HG03575 (cell line): ENCODE measurements around the gene DDX42.
A peak's percentile ranks its signal among the peaks of the same experiment; 100 is the strongest.

Source experiments
- ATAC-seq: cut with Tn5 transposase; IDR thresholded peaks from one replicate; pipeline ENCODE4 v1.9.1; 2021; ENCODE audit not compliant: unreplicated experiment, insufficient number of reproducible peaks, low FRiP score; ENCODE audit errors: extremely low read depth

DDX42 gene, protein sequence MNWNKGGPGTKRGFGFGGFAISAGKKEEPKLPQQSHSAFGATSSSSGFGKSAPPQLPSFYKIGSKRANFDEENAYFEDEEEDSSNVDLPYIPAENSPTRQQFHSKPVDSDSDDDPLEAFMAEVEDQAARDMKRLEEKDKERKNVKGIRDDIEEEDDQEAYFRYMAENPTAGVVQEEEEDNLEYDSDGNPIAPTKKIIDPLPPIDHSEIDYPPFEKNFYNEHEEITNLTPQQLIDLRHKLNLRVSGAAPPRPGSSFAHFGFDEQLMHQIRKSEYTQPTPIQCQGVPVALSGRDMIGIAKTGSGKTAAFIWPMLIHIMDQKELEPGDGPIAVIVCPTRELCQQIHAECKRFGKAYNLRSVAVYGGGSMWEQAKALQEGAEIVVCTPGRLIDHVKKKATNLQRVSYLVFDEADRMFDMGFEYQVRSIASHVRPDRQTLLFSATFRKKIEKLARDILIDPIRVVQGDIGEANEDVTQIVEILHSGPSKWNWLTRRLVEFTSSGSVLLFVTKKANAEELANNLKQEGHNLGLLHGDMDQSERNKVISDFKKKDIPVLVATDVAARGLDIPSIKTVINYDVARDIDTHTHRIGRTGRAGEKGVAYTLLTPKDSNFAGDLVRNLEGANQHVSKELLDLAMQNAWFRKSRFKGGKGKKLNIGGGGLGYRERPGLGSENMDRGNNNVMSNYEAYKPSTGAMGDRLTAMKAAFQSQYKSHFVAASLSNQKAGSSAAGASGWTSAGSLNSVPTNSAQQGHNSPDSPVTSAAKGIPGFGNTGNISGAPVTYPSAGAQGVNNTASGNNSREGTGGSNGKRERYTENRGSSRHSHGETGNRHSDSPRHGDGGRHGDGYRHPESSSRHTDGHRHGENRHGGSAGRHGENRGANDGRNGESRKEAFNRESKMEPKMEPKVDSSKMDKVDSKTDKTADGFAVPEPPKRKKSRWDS

DNA sequence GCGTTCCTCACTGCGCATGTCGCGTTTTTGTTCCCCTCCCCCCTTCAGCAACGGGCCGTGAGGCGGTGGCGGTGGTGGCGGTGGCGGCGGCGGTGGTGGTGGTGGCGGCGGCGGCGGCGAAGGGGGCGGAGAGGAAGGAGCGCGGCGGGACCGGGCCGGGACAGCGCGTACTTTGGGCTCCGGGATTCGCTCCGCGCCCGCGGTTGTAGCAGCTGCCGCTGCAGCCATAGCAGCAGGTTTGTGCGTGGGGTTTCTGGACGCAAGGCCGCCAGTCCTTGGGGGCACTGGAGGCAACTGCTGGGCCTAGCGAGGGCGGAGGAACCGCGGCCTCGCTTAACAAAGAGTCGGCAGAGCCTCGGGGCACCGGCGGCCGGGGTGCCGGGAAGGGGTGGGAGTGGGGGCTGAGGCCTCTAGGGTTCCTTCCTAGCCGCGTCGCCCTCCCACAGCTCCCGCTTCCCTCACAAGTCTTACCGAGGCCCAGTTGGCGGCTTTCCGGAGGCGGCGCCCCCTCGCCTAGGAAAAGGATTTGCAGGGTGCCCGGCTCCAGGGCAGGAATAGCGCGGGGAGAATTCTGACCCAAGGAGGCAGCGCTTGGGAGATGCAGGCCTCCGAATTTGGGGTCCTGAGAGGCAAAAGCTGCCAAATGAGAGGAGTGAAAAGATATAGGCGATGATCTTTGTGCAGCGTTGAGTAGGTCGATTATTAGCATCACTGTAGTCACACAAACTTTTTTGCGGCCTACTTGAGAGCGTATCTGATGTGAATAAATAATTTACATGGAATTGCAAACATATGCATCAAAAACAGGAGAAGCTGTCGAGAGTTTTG is at the start of gene DDX42:
Gene DDX42, plus strand, starts transcription at position 30 of the 828 bp plus-strand sequence. CDS start 12,880 bp downstream, outside the sequence.
- ATAC-seq: no peak

DNA sequence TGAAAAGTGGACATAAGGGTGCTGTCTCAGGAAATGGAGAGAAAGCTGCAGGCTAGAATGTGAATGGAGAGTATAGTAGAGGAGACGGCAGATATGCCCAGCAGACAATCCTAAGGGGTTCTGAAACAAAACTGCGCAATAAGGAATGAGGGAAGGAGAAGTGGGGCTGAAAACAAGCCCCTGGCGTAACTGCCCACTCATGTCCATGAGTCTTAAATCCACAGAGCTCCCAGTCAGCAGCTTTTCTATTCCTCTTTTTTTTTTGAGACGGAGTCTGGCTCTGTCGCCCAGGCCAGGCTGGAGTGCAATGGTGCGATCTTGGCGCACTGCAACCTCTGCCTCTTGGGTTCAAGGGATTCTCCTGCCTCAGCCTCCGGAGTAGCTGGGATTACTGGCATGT is 38.3 kb upstream of the DDX42 start:
- no peak for ATAC-seq

DNA sequence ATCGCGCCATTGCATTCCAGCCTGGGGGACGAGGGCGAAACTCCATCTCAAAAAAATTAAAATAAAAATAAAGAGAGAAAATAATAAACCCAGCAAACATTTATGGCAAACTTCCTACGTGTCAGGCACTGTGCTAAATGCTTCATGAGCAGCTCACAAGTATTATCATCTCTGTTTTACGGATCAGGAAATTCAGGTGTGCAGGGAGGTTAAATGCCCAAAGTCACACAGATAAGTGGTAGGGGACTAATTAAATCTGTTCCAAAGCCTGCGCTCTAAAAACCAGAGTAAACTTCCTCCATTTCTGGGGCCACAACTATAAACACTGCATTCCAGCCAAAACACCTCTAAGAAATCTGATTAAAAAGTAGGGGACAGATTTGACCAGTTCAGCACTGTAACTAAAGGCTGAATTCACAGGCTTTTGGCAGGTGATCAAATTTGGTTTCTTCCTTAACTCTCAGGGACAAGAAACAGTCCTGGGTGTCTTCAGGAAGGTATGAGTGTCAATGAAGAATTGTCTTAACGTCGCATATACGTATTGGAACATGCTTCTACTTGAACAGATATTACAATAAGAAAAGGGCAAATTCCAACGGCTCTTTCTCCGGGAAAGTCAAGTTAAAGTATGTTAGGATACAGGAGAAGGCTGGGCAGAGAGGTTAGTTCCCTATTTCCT is 33.4 kb upstream of the DDX42 start:
- no peak for ATAC-seq

DNA sequence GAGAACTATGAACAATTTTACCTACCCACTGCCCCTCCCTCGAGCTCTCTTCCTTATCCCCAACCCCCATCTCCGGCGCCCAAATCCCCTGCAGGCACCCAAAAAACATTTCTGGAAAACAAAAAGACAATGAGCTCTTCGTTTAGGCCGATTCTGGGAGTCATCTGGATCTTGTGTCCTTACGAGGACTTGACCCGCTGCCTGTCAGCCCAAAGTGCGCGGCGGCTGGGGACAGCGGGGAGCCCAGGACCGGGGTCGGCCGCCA is 32.9 kb upstream of the DDX42 start:
- ATAC-seq: no peak

DNA sequence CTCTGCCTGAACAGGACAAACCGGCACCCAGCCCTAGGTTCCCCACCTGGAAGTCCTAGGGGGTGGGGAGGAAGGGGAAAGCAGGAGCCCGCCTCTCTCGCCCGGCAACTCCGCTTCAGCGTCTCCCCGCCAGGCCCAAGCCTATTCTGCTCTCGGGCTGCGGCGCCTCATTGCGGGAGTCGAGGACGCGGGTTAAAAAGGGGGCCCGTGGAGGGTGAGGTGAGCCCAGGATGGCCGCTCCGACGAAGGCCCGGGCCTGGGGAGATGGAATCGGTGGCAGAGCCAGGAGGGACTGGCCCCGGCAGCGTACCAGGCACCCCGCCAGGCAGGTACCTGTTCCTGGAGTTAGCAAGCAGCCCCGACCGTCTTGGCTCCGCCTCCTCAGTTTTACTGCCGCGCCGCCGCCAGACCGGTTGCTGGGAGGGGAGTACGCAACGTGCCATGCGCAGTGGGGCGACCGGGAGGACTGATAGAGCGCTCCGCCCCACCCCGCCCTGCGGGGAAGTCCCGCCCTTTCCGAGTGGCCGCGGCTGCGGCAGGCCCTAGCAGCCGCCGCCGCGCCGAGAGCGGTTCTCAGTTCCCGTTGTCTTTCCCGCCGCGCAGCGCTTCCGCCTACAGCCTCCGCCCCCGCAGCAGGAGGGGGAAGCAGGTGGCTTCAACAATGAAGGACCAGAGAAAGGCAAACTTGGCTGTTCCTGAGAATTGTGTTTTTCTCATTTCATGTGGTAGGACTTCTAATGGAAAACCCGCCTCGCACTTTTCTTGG is 32.4 kb upstream of the DDX42 start, which contains the start of gene STRADA:
Gene STRADA, minus strand, starts transcription at position 392 of the 766 bp plus-strand sequence. CDS start 13,430 bp downstream, outside the sequence.
- ATAC-seq: peak; percentile 54

DNA sequence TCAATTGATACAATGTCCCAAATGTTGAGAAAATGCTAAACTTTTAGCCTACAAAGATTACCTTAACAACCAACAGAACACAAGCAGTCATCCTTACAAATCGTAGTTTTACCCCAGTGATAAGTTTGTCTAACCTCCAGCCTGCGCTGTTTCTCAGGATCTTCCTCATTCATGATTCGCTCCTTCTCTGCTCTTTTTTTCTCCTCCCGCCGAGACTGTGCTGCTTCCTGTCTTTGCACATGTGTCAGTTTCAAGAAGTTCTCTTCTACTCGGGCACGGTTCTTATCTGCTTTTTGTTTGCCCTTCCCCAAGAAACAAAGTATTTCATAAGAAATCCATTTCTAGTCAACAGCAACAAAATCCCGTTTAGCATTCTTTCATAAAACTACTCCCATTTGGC is 22.2 kb upstream of the DDX42 start:
- ATAC-seq: no peak

DNA sequence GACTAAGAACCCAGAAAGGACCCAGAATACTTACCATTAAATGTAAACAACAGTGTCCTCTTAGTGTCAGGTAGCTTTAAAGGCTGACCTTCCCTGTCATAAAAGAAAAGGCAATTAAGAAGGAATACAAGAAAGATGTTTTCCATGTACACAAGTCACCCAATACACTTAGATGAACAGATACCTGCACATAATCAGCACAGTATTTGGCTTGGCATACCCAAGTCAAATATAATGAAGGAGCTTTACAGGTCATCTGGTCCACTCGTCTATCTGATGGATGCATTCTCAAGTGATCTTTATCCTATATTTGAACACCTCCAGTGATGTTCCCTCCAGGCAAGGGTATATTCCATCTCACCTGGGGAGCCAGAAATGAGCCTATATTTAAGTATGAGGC is 21.3 kb upstream of the DDX42 start:
- ATAC-seq: no peak

DNA sequence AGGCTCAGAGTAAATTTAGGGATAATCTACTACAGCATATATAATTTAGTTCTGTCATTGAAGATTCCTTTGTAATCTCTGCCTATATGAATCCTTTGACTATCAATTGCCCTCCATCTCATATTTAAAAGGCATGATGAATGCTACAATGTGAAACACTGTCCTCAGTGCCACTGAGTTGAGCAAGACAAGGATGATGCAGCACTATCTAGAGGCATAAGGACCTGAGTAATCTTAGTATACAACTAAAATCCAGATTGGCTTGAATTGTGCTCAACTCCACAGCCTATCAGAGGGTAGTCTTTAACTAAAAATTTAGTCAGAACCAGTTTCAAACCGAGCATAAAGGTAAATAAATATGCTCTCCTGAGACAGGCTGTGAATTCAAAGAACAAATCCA is 20.8 kb upstream of the DDX42 start:
- no peak for ATAC-seq

DNA sequence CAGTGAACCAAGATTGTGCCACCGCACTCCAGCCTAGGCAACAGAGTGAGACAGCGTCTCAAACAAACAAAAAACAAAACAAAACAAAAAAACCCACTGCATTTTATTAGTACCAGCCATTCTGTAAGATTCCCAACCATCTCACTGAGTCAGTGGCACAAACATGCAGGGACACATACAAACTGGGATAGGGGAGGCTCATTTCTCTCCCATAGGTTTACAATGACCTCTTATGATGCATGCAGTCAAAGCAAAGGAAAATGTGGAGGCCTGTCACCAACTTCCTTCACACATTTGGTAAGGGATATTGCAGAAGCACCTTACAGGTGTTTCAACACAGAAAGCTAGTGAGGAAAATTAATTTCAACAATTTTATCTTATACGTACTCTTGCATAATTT is 19.9 kb upstream of the DDX42 start:
- no peak for ATAC-seq

DNA sequence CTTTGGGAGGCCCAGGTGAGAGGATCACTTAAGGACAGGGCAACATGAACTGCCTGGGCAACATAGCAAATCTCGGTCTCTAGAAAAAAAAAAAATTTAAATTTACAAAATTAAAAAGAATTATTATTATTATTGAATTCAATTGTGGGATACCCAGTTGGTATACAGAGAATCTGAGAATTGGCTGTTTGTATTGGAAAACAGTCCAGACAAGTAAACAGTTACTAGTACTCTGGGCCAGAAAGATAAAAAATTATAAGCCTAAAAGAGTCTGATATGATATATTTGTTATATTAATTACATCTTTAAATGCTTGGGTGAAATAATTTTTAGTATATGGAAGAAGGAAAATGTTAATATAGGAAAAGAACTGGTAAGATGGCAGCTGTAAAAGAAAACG is 15.5 kb upstream of the DDX42 start:
- no peak for ATAC-seq

DNA sequence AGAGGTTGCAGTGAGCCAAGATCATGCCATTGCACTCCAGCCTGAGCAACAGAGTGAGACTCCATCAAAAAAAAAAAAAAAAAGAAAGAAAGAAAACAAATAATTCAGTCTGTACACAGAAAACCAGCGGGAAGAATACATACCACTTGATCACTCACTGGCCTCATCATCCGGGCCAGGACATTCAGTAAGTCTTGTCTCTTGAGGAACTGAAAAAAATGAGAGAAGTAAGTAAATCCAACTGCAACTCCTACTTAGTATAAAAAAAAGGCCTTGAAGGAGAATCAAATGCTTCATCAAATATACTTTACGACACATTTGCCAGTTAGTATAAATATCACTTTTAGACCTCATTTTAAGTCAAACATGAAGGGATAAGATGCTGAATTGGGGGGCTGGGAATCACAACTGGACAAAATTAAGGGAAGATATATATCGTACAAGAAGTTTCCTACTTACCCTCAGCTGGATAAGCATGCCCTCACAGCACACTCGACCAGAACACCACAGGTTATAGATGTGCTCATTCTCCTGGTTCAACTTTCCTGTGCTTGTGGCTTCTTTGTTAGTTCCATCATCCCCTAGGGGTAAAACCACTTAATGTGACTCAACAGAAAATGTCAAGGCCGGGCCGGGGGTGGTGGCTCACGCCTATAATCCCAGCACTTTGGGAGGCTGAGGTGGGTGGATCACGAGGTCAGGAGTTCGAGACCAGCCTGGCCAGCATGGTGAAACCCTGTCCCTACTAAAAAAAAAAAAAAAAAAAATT is 13.0 kb upstream of the DDX42 start:
- ATAC-seq: no peak

DNA sequence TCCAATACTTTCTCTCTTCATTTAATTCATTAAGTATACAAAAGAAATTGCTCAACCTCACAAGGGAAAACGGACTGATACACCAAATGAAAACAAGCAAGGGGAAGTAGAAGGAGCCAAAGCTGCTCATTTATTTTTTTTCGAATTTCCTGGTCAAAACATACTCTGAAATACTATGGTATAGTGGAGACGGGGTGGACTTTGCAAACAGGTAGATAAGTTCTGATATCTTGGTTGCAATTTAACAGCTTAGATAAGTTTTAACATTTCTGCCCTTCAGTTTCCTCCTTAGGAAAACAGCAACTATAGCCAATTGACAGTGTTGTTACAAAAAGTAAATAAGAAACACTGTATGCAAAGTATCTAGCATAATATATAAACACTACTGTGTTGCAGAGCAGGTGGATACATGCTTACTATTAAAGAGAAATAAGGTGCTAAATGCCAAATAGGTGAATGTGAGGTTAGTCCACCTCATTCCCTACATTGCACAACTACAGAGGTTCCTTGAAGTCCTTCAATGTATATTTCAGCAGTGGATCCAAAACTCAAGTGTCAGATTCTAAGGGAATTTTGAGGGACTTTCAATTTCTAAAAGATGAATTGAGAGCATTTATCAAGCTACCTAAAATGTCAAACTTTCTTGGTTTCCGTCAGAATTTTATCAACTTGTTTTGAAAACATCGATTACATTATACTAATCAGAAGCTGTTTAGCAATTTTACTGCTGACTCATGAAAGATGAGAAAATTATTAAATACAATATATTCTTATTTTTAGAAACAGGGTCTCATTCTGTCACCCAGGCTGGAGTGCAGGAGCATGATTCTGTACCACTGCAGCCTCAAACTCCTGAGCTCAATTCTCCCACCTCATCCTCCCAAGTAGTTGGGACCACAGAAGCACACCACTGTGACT is 11.6 kb upstream of the DDX42 start:
- no peak for ATAC-seq

DNA sequence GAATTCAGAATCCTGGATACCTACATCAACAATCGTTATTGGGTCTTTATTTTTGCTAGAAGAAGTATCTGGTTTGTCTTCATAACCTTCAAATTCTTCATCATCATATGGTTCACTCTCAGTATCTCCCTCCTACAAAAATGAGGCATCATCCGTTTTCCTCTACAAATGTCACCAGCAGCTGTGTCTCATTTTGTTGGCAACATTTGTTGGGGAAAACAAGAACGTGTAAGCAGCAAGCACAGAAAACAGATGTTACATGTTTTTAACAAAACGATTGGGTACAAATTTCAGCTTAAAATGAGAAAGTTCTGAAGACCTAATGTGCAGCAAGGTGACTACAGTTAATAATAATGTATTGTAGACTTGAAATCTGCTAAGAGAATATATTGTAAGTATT is 9.3 kb upstream of the DDX42 start:
- ATAC-seq: no peak

DNA sequence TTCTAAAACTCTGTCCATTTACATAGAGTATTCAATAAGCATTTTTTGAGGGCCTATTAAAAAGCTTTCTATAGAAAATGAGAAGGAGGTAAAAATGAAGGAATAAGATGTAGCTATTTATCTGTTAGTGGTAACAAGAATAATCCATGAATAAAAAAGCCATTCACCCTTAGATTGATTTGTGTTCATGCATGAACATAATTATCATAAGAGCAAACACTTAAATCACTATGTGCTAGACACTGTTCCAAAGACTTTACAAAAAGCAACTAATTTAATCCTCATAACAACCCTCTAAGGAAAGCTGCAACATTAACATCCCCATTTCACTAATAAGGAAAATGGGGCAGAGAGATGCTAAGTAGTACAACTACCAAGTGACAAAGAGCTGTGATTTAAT is 7.2 kb upstream of the DDX42 start:
- ATAC-seq: no peak

DNA sequence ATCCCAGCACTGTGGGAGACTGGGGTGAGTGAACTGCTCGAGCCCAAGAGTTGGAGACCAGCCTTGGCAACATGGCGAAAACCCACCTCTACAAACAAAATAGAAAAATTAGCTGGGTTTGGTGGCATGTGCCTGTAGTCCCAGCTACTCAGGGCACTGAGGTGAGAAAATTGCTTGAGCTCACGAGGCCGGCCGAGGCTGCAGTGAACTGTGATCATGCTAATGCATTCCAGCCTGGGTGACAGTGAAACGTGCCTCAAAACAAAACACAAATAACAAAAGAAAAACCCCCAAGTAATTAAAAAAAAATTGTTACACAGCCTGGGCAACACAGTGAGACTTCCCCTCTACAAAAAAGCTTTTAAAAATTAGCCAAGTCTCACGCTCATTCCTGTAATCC is 5.5 kb upstream of the DDX42 start:
- no peak for ATAC-seq

DNA sequence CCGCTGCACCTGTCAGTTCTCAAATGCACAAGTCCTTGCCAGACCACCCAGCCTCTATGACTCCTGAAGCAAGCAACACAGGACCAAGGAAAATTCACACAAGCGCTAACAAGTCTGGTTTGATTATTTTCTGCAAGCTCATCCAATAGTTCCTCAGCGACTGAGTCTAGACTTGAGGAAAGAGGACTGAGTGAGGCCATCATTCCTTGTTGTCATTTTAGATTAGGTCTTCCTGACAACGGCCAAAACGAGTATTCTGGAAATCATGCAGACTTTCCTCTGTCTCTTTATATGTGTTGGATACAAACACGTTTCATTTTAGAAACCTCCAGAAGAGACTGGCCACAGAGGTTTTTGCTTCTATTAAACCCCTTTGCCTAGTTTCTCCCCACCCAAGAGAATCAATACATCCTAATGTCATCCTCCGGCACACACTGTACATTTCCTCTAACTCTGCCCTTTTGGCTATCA is 1.1 kb upstream of the DDX42 start:
- no peak for ATAC-seq
